Neural cell (in vitro differentiated cells): ENCODE data around the gene SCGB1C1.

Experiments used
- EZH2 ChIP-seq: fragments of 200-600, 300-800 bp; shearing (Covaris generic), sonication (generic); IDR thresholded peaks from 2 replicates; pipeline ENCODE4 v1.6.1; 2014; ENCODE audit warnings: antibody characterized with exemption, low read length, borderline replicate concordance, mild to moderate bottlenecking; ENCODE audit not compliant: insufficient read depth, poor library complexity, severe bottlenecking
- TF ChIP-seq, protein P1 (sequence below): fragments of 450-650 bp; IDR thresholded peaks from 2 replicates; pipeline ENCODE4 v1.5.1; 2014; ENCODE audit warnings: antibody characterized with exemption, mild to moderate bottlenecking, moderate library complexity; ENCODE audit not compliant: poor library complexity, severe bottlenecking

DNA sequence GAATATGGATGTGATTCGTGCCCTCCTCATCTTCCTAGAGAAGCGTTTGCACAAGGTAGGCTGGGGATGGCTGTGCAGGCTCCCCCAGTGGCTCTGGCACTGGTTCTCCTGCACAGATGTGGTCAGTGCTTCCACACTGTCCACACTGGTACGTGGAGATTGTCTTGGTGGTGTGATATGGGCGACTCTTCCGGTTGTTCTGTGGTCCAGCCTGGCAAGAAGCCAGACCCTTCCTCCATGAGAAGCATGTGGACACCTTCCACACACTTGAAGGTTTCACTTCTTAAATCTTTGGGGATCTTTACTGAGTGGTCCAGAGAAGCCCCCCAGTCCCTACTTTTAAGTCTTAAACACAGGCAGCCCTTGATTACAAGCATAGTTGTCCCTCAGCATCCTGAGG lies 18.4 kb downstream of the SCGB1C1 start:
- TF ChIP-seq EZH2, result no peak
- TF ChIP-seq, protein P1, sequence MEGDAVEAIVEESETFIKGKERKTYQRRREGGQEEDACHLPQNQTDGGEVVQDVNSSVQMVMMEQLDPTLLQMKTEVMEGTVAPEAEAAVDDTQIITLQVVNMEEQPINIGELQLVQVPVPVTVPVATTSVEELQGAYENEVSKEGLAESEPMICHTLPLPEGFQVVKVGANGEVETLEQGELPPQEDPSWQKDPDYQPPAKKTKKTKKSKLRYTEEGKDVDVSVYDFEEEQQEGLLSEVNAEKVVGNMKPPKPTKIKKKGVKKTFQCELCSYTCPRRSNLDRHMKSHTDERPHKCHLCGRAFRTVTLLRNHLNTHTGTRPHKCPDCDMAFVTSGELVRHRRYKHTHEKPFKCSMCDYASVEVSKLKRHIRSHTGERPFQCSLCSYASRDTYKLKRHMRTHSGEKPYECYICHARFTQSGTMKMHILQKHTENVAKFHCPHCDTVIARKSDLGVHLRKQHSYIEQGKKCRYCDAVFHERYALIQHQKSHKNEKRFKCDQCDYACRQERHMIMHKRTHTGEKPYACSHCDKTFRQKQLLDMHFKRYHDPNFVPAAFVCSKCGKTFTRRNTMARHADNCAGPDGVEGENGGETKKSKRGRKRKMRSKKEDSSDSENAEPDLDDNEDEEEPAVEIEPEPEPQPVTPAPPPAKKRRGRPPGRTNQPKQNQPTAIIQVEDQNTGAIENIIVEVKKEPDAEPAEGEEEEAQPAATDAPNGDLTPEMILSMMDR, result no peak
